ENCODE data around the gene DOK3.

DNA sequence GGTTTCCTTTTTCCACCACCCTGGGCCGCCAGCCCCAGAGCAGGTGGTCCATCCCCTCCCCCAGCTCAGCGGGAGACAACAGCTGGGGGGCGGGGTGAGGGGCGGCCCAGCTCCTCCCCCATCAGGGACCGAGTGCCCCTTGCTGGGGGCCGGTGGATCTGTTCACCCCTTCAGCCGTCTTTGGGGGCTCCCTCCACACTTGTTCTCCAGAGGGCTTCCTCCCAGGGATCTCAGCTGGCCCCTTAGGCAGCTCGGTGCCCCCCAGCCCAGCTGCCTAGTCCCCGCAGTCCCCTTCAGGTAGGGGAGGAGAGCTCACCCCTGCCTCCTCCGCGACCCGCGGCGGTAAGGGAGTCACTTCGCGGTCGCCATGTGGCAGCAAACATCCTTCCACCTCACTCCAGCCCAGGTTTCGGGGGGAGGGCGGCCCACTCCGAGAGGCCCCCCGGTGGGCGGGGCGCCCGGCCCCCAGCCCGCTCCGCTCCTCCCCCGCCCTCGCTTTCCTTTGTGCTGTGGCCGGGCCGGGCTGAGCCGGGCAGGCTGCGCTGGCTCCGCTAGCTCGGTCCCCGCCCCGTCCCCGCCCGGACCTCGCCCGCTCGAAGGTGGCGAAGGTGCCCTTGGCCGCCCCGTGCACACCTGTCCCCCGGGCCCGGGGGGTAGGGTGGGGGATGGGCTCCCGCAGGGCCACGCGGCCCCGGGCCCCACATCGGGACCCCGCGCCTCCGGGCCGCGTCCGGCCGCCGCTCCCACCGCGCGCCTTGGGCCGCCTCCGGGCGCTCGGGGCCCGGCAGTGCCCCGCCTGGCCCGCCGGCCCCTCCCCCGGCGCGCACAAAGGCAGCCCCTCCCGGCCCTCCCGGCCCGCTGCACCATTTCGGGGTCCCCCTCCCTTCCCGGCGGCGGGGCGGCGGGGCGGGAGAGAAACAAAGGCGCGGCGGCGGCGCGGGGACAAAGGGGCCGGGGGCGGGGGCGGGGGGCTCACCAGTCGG lies 36.9 kb downstream of the DOK3 start:
- peak; percentile 8; the same call in 1 of the 2 replicates for TF ChIP-seq CTCF (IDR thresholded peaks at IDR 0.05; ENCODE audit: low read length)
- no peak for TF ChIP-seq EZH2 (IDR thresholded peaks at IDR 0.05; ENCODE audit: borderline replicate concordance, low read length)

All from OCI-LY1 (cell line).